ENCODE results near the gene HELZ2. TPM values are rescaled to one million over a fixed set of nuclear protein-coding genes. Genes with fewer than 3 reads are reported as not detected.
"Not testable (repeated sequence)": the region's sequence is repeated elsewhere in the genome, so short reads cannot be mapped to it uniquely, and the experiment has no call there.

Gene HELZ2
- total and polyA plus RNA-seq, 7 experiments from 2014 or later: 3.8 to 102 (median 24.9) TPM

- no peaks in the 10 kb centered on the region for H3K27me3 ChIP-seq (ENCODE audit: control insufficient read depth in 2 of 2, insufficient read depth in 2 of 2, low read length in 2 of 2)
- H3K27me3 Mint-ChIP-seq: no peaks in the 10 kb centered on the region
- no peak overlapping the region for H3K27ac ChIP-seq (ENCODE audit: low read depth, low read length)
- intact Hi-C loops (cut with micrococcal nuclease): no loop called here
- ChIA-PET POLR2A (interaction anchor here (1.6 to 4.1 kb wide), 2 partner anchors 9 to 22 kb away, joined by 6 to 24 read pairs; partner anchors contain the start of gene GMEB2), CTCF (no interaction called here)
- peaks cover 0 to 47% (median 9%) of the 10 kb centered on the region in 5 donors for H3K36me3 Mint-ChIP-seq
- H3K4me3 ChIP-seq (ENCODE audit: low read length): no peak overlapping the region
- H3K9me3 Mint-ChIP-seq: no peaks in the 10 kb centered on the region
- peaks cover 0 to 6% of the 10 kb centered on the region in 2 donors for H3K4me1 ChIP-seq (ENCODE audit: control insufficient read depth in 2 of 2, insufficient read depth in 2 of 2, low read length in 2 of 2)
- peaks cover 15 to 45% (median 23%) of the 10 kb centered on the region in 7 donors for H3K4me1 Mint-ChIP-seq
- no peak for DNase-seq
- H3K36me3 ChIP-seq (ENCODE audit: control insufficient read depth in 2 of 3, insufficient read depth in 3 of 3, low read length in 3 of 3): peaks cover 0 to 47% (median 0%) of the 10 kb centered on the region in 3 experiments
- no peaks in the 10 kb centered on the region for H3K9me3 ChIP-seq (ENCODE audit: control insufficient read depth in 2 of 3, low read length in 3 of 3)
- H3K4me3 Mint-ChIP-seq: no peak overlapping the region
- ATAC-seq: no peak
- no peak overlapping the region for H3K27ac Mint-ChIP-seq
These were observed 45.0 kb upstream of the HELZ2 start for GRCh38 chr20:63619086-63619485.

DNA sequence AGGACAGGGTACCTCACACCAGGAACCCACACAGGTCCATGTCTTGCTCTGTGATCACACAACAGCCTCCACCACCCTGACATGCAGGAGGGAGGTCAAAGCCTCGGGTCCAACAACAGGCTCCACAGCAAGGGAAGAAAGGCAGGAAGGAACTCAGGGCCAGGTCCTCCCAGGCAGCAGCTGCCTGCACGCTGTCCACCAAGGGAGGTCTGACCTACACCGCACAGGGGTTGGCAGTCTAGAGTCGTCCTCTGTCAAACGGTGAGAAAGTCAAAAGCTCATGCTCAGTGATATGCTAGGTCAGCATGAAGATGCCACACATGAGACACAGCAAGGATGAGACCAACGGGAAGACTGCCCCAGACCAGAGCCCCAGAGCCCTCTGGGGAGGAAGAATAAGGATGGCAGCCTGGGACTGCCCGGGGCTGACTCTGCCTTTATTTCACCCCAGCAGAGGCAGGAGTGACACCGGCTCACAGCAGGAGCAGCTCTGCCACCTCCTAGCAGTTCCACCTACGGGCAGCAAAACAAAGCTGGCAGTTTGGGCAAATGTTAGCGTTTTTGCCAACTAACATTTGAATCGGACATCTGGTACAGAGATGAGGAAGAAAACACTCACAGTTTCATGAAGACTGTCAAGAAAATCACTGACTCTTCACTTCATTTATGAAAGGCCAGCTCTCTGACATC lies 44.4 kb upstream of the HELZ2 start:
- no peak overlapping the region for H3K4me3 ChIP-seq (ENCODE audit: low read length)
- H3K27me3 ChIP-seq (ENCODE audit: control insufficient read depth in 2 of 2, insufficient read depth in 2 of 2, low read length in 2 of 2): no peaks in the 10 kb centered on the region
- intact Hi-C loops (cut with micrococcal nuclease): no loop called here
- H3K9me3 Mint-ChIP-seq: no peaks in the 10 kb centered on the region
- H3K27me3 Mint-ChIP-seq: no peaks in the 10 kb centered on the region
- no peak overlapping the region for H3K27ac ChIP-seq (ENCODE audit: low read depth, low read length)
- CTCF ChIA-PET: interaction anchor here (0.7 to 1.2 kb wide), 2 partner anchors 24 to 25 kb away, joined by 3 read pairs; no protein-coding TSS in a partner anchor
- POLR2A ChIA-PET: interaction anchor here (0.6 to 4.1 kb wide), 5 partner anchors 10 to 1475 kb away, joined by 3 to 24 read pairs (median 7); partner anchors contain the start of genes GMEB2 and PSMA7
- no peaks in the 10 kb centered on the region for H3K9me3 ChIP-seq (ENCODE audit: control insufficient read depth in 2 of 3, low read length in 3 of 3)
- H3K4me1 ChIP-seq (ENCODE audit: control insufficient read depth in 2 of 2, insufficient read depth in 2 of 2, low read length in 2 of 2): peaks cover 0 to 6% of the 10 kb centered on the region in 2 donors
- H3K27ac Mint-ChIP-seq: peak overlapping the region in 1 of 9 donors; percentile 53
- no peak for ATAC-seq
- peaks cover 15 to 49% (median 23%) of the 10 kb centered on the region in 7 donors for H3K4me1 Mint-ChIP-seq
- DNase-seq: no peak
- peaks cover 0 to 47% (median 0%) of the 10 kb centered on the region in 3 experiments for H3K36me3 ChIP-seq (ENCODE audit: control insufficient read depth in 2 of 3, insufficient read depth in 3 of 3, low read length in 3 of 3)
- H3K36me3 Mint-ChIP-seq: peaks cover 0 to 51% (median 9%) of the 10 kb centered on the region in 5 donors
- H3K4me3 Mint-ChIP-seq: no peak overlapping the region

- DNase-seq (no peak), ATAC-seq (no peak)
- Mint-ChIP-seq H3K27ac (peak overlapping the region in 1 of 9 donors; percentile 53), H3K9me3 (no peaks in the 10 kb centered on the region), H3K36me3 (peaks cover 0 to 53% (median 13%) of the 10 kb centered on the region in 5 donors), H3K27me3 (no peaks in the 10 kb centered on the region), H3K4me1 (peaks cover 15 to 49% (median 25%) of the 10 kb centered on the region in 7 donors), H3K4me3 (no peak overlapping the region)
- Histone ChIP-seq H3K36me3 (ENCODE audit: control insufficient read depth in 2 of 3, insufficient read depth in 3 of 3, low read length in 3 of 3) (peaks cover 0 to 48% (median 0%) of the 10 kb centered on the region in 3 experiments), H3K4me1 (ENCODE audit: control insufficient read depth in 2 of 2, insufficient read depth in 2 of 2, low read length in 2 of 2) (peaks cover 0 to 2% of the 10 kb centered on the region in 2 donors), H3K27me3 (ENCODE audit: control insufficient read depth in 2 of 2, insufficient read depth in 2 of 2, low read length in 2 of 2) (no peaks in the 10 kb centered on the region), H3K27ac (ENCODE audit: low read depth, low read length) (no peak overlapping the region), H3K4me3 (ENCODE audit: low read length) (no peak overlapping the region), H3K9me3 (ENCODE audit: control insufficient read depth in 2 of 3, low read length in 3 of 3) (no peaks in the 10 kb centered on the region)
- intact Hi-C loops (cut with micrococcal nuclease): no loop called here
- POLR2A ChIA-PET: interaction anchor here (0.6 to 4.1 kb wide), 5 partner anchors 11 to 1475 kb away, joined by 3 to 24 read pairs (median 7); partner anchors contain the start of genes GMEB2 and PSMA7
- CTCF ChIA-PET: interaction anchor here (0.7 to 1.2 kb wide), 2 partner anchors 24 to 26 kb away, joined by 3 read pairs; no protein-coding TSS in a partner anchor
These were observed 43.8 kb upstream of the HELZ2 start for GRCh38 chr20:63617876-63618265.

- ChIA-PET POLR2A (interaction anchor here (0.5 to 4.1 kb wide), 6 partner anchors 11 to 837 kb away, joined by 3 to 24 read pairs (median 10); partner anchors contain the start of gene GMEB2), CTCF (interaction anchor here (0.7 to 1.8 kb wide), 4 partner anchors 25 to 40 kb away, joined by 3 to 8 read pairs (median 5); no protein-coding TSS in a partner anchor)
- H3K36me3 ChIP-seq (ENCODE audit: control insufficient read depth in 2 of 3, insufficient read depth in 3 of 3, low read length in 3 of 3): peaks cover 0 to 53% (median 0%) of the 10 kb centered on the region in 3 experiments
- H3K27me3 ChIP-seq (ENCODE audit: control insufficient read depth in 2 of 2, insufficient read depth in 2 of 2, low read length in 2 of 2): no peaks in the 10 kb centered on the region
- no peaks in the 10 kb centered on the region for H3K9me3 Mint-ChIP-seq
- DNase-seq (no peak), ATAC-seq (no peak)
- no peak overlapping the region for H3K27ac ChIP-seq (ENCODE audit: low read depth, low read length)
- H3K27ac Mint-ChIP-seq: no peak overlapping the region
- no peaks in the 10 kb centered on the region for H3K4me1 ChIP-seq (ENCODE audit: control insufficient read depth in 2 of 2, insufficient read depth in 2 of 2, low read length in 2 of 2)
- intact Hi-C loops (cut with micrococcal nuclease): no loop called here
- H3K36me3 Mint-ChIP-seq: peaks cover 0 to 51% (median 11%) of the 10 kb centered on the region in 5 donors
- no peak overlapping the region for H3K4me3 Mint-ChIP-seq
- H3K4me3 ChIP-seq (ENCODE audit: low read length): no peak overlapping the region
- no peaks in the 10 kb centered on the region for H3K27me3 Mint-ChIP-seq
- H3K4me1 Mint-ChIP-seq: peaks cover 11 to 49% (median 20%) of the 10 kb centered on the region in 7 donors
- no peaks in the 10 kb centered on the region for H3K9me3 ChIP-seq (ENCODE audit: control insufficient read depth in 2 of 3, low read length in 3 of 3)
These were observed 43.2 kb upstream of the HELZ2 start for GRCh38 chr20:63617092-63617875.

GRCh38 chr20:63613863-63614594 lies 40.0 kb upstream of the HELZ2 start:
- Mint-ChIP-seq H3K27ac (peak overlapping the region in 2 of 9 donors; percentile 59 to 63), H3K4me1 (peaks cover 0 to 29% (median 13%) of the 10 kb centered on the region in 7 donors), H3K36me3 (peaks cover 0 to 49% (median 10%) of the 10 kb centered on the region in 5 donors)
- intact Hi-C loops (cut with micrococcal nuclease): loop anchor here in 1 of 2 donors (1.0 kb wide), 2 partner anchors 28 to 39 kb away; partner anchors contain the start of gene STMN3
- H3K4me1 ChIP-seq (ENCODE audit: control insufficient read depth in 2 of 2, insufficient read depth in 2 of 2, low read length in 2 of 2); H3K4me3 ChIP-seq (ENCODE audit: low read length); H3K9me3 ChIP-seq (ENCODE audit: control insufficient read depth in 2 of 3, low read length in 3 of 3); DNase-seq; H3K4me3 Mint-ChIP-seq; H3K9me3 Mint-ChIP-seq; H3K27me3 Mint-ChIP-seq; H3K27ac ChIP-seq (ENCODE audit: low read depth, low read length); H3K27me3 ChIP-seq (ENCODE audit: control insufficient read depth in 2 of 2, insufficient read depth in 2 of 2, low read length in 2 of 2); ATAC-seq: not testable (repeated sequence)
- ChIA-PET POLR2A (interaction anchor here (1.2 to 2.6 kb wide), 3 partner anchors 12 to 76 kb away, joined by 3 to 8 read pairs (median 5); no protein-coding TSS in a partner anchor), CTCF (interaction anchor here (1.5 to 2.5 kb wide), 2 partner anchors 28 to 76 kb away, joined by 3 to 9 read pairs; no protein-coding TSS in a partner anchor)
- peaks cover 0 to 59% (median 0%) of the 10 kb centered on the region in 3 experiments for H3K36me3 ChIP-seq (ENCODE audit: control insufficient read depth in 2 of 3, insufficient read depth in 3 of 3, low read length in 3 of 3)

Measured in naive thymus-derived CD4-positive, alpha-beta T cell (primary cell).